HG03066 (cell line): ENCODE data around the gene UGGT2.
"Not testable (repeated sequence)": the region's sequence is repeated elsewhere in the genome, so short reads cannot be mapped to it uniquely, and the experiment has no call there.

Experiments
- ATAC-seq: cut with Tn5 transposase; IDR thresholded peaks from one replicate; pipeline ENCODE4 v1.9.1; 2021; ENCODE audit warnings: low read depth; ENCODE audit not compliant: unreplicated experiment

Gene UGGT2

DNA sequence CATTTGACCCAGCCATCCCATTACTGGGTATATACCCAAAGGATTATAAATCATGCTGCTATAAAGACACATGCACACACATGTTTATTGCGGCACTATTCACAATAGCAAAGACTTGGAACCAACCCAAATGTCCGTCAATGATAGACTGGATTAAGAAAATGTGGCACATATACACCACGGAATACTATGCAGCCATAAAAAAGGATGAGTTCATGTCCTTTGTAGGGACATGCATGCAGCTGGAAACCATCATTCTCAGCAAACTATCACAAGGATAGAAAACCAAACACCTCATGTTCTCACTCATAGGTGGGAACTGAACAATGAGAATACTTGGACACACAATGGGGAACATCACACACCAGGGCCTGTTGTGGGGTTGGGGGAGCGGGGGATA, 2.2 kb downstream of the UGGT2 start:
- ATAC-seq: not testable (repeated sequence)

GRCh38 chr13:96046449-96047126, 6.6 kb downstream of the UGGT2 start:
- ATAC-seq: not testable (repeated sequence)

- no peak for ATAC-seq
These were observed 9.0 kb downstream of the UGGT2 start for GRCh38 chr13:96044238-96044637.

DNA sequence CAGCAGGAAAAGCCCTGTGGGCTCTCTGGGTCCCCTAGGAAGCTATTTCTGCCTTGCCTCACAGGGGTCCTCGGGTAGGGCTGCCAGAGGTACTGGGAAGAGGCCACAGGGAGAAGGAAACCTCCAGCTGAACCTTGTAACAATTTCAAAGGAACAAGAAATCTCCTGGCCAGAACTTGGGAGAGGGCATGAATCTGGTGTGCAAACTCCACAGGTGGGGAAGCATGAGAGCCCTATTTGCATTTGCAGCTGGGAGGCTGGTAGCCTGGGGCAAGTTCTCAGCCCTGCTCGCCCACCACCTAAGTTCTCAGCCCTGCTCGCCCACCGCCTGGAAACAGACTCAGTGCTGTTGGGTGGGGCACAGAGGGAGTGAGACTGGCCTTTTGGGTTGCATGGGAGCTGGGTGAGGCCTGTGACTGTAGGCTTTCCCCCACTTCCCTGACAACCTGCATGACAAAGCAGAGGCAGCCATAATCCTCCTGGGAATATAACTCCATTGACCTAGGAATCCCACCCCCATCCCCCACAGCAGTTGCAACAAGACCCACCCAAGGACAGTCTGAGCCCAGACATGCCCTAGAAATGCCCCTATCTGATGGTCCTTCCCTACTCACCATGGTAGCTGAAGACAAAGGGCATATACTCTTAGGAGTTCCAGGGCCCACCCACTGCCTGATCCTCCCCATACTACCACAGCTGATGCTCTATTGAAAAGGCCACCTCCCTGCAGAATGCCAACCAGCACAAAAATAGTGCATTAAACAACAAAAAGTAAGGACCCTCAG, 11.7 kb downstream of the UGGT2 start:
- ATAC-seq: no peak

DNA sequence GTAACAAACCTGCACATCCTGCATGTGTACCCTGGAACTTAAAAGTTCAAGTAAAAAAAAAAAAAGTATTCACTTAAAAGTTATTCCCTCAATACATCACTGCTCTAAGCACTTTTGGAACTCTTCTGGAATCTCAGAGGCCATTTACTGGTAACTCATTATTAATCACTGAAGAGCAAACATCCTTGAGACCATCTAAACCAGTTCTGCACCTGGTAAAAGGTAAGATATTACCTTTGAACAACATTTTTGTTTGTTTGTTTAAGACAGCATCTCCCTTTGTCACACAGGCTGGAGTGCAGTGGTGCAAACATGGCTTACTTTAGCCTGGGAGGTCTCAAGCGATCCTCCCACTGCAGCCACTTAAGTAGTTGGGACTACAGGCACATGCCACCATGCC, 16.7 kb downstream of the UGGT2 start:
- ATAC-seq: no peak

GRCh38 chr13:96034662-96035061, 18.5 kb downstream of the UGGT2 start:
- ATAC-seq: no peak

DNA sequence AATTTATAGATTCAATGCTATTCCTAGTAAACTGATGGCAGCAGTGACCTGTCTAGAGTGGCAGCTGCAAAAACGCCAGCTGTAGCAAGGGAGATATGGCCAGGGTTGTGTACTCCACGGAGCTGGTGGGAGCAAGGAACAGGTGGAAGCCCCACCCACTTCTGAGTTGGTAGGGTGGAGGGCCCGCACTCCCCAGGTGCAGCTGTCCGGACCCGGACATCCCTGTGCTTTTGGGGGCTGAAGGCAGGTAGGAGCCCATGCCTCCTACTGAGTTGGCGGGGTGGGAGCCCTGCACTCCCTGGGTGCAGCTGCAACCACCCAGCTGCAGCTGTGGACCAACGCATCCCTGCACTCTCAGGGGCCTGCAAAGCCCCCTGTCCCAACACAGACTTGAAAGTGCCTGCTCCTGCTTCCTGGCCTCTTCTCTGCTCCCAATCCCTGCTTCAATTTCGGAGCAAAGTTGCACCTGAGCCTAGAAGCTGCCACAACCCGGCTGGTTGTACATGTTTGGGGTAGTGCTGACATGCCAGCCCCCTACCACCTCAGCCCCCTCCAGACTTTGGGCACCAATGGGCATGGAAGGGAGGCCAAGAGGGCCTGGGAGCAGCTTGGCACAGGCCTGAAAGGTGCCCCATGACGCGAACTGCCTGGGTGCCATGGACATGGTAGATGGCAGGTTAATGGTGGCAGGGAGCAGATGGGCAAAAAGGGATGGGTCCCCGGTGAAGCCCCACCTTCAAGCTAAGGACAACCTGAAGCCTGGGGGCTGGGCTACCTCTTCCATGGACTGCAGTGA, 19.8 kb downstream of the UGGT2 start:
- ATAC-seq: no peak

DNA sequence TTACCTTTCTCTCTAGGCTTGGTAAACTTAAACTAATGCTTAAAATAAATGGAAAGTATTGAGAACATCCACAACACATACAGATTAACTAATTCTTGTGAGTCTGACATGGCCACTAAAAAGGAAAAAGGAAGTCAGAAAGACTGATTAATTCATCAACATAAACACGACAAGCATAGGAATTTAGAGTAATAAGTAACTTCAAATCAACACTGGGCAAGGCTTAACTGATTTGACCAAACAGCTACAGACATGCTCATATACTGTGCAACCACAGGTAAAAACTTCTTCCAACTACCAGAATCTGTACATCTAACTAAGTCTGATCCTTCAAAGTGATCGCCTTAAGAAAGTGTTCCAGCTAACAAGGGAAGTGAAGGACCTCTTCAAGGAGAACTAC, 20.5 kb downstream of the UGGT2 start:
- ATAC-seq: no peak

GRCh38 chr13:96029002-96029401, 24.2 kb downstream of the UGGT2 start:
- ATAC-seq: no peak

DNA sequence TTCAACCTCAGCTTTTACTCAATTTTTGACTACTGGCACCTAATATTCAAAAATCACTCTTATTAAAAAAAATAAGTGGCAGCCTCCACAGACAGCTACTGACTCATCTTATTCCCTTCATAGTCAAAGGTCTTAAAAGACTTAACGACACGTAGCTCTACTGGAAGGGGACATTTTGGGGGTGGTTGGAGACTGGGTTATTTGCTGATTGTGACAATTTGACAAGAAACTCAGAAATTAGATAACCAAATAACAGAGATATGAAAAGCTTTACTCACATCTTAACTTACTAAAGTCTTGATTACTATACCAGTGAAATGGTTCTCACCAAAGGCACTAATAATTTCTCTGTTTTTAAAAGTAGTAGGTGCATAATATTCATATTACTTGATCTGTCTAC, 25.7 kb downstream of the UGGT2 start:
- no peak for ATAC-seq

- no peak for ATAC-seq
These were observed 27.9 kb downstream of the UGGT2 start for GRCh38 chr13:96025283-96025682.

DNA sequence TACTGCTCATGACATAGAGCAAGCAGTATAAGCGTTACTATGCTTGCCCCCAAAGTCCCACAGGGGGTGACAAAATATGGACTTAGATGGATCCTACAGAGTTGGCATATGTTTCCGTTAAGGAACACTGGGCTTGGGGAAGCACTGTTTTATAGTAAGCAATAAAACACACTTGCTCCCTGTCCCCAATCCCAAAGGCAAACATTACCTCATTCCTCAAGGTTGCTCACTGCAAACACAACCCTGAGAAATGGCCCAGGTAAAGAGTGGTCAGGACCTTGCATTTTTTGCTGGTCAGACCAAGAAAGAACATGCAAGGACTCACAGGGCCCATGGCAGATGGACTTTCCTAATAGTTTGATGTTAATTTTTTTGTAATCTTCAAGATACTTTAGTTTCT, 32.3 kb downstream of the UGGT2 start:
- ATAC-seq: no peak

- ATAC-seq: peak; percentile 92
These were observed 33.0 kb downstream of the UGGT2 start for GRCh38 chr13:96020155-96020575.

- ATAC-seq: no peak
These were observed 35.1 kb downstream of the UGGT2 start for GRCh38 chr13:96018135-96018534.

- no peak for ATAC-seq
These were observed 41.8 kb downstream of the UGGT2 start for GRCh38 chr13:96011291-96011872.

DNA sequence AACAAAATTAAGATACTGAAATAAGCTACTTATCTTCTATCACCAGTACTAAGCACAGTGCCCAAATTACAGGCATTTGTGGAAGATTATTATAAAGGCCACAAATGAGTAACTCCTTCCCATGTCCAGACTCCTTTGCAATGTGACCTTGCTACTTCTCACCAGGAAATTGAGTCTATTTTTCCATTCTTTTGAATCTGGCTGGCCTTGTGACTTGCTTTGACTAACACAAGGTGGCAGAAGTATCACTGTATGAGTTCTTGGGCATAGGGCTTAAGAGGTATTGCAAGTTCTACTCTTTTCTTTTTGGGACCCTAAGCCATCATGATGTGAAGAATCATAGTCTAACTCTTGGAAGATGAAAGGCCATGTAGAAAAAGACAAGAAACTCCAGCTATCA, 49.9 kb downstream of the UGGT2 start:
- ATAC-seq: no peak

DNA sequence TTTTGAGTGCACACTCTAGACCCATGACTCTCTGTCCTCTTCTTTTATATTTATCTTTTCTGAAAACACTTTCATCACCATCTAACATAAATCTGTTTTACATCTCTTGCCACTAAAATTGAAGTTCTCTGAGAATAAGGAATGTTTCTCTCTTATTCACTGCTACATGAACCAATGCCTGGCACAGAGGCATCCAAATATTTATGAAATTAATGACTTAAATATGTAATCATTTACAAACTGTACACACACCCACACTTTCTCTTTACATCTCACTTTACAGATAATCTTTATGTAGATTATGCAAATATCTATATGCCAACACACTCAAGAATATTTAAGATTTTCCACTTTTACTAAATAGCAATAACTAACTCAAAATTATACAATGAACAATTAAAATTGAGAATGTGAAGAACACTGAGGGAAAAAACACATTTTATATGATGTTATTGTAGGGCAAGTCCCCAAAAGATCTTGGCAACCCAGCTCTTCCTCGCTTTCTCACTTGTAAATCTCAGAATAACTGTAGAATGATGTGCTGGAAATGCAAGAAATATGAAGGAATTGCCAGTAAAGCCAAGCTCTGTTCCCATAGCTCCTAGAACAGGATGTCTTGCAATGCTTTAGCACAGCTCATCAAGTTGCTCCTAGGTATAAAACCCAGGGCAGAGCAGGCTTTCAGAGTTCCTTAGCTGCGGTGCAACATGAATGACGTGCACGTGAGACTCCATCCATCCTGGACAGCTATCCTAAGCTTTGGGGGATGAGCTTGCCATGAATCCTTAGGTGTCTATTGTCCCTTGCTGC, 50.7 kb downstream of the UGGT2 start:
- no peak for ATAC-seq

DNA sequence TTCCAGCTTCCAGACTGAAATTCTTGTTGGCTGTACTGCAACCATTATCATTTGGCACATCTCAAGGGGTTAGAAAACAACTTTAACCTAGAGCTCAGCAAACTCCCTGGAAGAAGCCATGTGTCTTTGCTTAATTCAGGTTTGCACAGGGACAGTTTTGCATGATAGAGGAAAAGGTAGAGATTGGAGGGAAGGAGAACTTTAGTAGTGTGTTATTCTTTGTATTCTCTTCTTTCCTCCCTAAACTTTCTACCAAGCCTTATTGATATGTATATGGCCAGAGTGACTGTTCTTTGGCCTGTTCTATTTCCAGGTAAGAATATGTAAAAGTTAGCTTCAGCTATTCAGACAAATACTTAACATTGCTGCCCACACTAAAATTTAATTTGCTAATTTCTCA, 53.1 kb downstream of the UGGT2 start:
- no peak for ATAC-seq

DNA sequence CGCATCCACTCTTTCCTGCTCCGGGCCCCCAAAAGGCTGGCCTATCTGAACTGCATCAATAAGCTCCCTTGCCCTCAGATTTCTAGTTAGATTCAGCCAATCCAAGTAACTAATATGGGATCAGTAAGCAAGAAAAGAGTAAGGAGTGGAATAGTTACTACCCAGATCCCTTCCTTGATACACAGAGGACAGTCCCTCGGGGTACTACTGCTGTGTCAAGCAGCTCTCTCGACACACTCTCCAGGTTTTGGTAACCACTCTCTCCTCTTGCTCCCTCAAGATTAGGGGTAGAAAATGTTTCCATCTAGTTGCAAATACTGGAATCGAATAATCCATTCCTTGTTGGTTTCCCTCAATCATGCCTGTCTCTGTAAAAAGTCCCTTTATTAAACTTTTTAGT, 65.4 kb downstream of the UGGT2 start:
- ATAC-seq: no peak

GRCh38 chr13:95982144-95982543, 71.1 kb downstream of the UGGT2 start:
- no peak for ATAC-seq
